ENCODE data around the gene TIMM23. TPM values are rescaled to one million over a fixed set of nuclear protein-coding genes. Genes with fewer than 3 reads are reported as not detected.

TIMM23 gene
- total RNA-seq, 1 experiment from 2014 or later = 125 TPM

GRCh38 chr10:46004963-46005362 lies 32.7 kb downstream of the TIMM23 start:
- ChIA-PET CTCF (no interaction called here), POLR2A (ENCODE audit: low non-redundant PET) (no interaction called here)
- no peak overlapping the region for H3K27ac ChIP-seq (ENCODE audit: low read depth, low read length, poor library complexity, severe bottlenecking)

GRCh38 chr10:46005383-46005782 lies 33.1 kb downstream of the TIMM23 start:
- Histone ChIP-seq H3K27ac (ENCODE audit: low read depth, low read length, poor library complexity, severe bottlenecking) (no peak overlapping the region), H3K36me3 (ENCODE audit: insufficient read depth, low read length, poor library complexity, severe bottlenecking) (peaks cover 90% of the 10 kb centered on the region), H3K9me3 (ENCODE audit: low read depth, low read length, poor library complexity, severe bottlenecking) (no peaks in the 10 kb centered on the region), H3K27me3 (replicated peaks; ENCODE audit: insufficient read depth, low read depth, low read length, poor library complexity) (no peaks in the 10 kb centered on the region), H3K4me1 (ENCODE audit: insufficient read depth, low read length, poor library complexity, severe bottlenecking) (no peaks in the 10 kb centered on the region), H3K4me3 (ENCODE audit: low read depth, low read length, poor library complexity, severe bottlenecking) (no peak overlapping the region)
- intact Hi-C loops (cut with micrococcal nuclease; ENCODE audit: unreplicated experiment) = no loop called here
- BruUV-seq (replicated peaks) = TSS peak; percentile 41
- ChIA-PET POLR2A (ENCODE audit: low non-redundant PET) (interaction anchor here (0.6 kb wide), 1 partner anchor 1265 kb away, joined by 3 read pairs; no protein-coding TSS in a partner anchor), CTCF (no interaction called here)
- TF ChIP-seq CTCF (conservative IDR thresholded peaks at IDR 0.05; ENCODE audit: low read depth, low read length) (no peak), EZH2 (IDR thresholded peaks at IDR 0.05; ENCODE audit: borderline replicate concordance, low read depth, low read length, poor library complexity, severe bottlenecking) (no peak)
- DNase-seq (ENCODE audit: low spot score) = no peak

More at GRCh38 chr10:46004963-46005362, 32.7 kb downstream of the TIMM23 start:
- H3K4me1 ChIP-seq (ENCODE audit: insufficient read depth, low read length, poor library complexity, severe bottlenecking) = no peaks in the 10 kb centered on the region
- no TSS peak for BruUV-seq (replicated peaks)
- intact Hi-C loops (cut with micrococcal nuclease; ENCODE audit: unreplicated experiment) = no loop called here
- TF ChIP-seq EZH2 (IDR thresholded peaks at IDR 0.05; ENCODE audit: borderline replicate concordance, low read depth, low read length, poor library complexity, severe bottlenecking) (no peak), CTCF (conservative IDR thresholded peaks at IDR 0.05; ENCODE audit: low read depth, low read length) (no peak)
- H3K4me3 ChIP-seq (ENCODE audit: low read depth, low read length, poor library complexity, severe bottlenecking) = no peak overlapping the region
- H3K9me3 ChIP-seq (ENCODE audit: low read depth, low read length, poor library complexity, severe bottlenecking) = no peaks in the 10 kb centered on the region
- H3K27me3 ChIP-seq (replicated peaks; ENCODE audit: insufficient read depth, low read depth, low read length, poor library complexity) = no peaks in the 10 kb centered on the region
- no peak for DNase-seq (ENCODE audit: low spot score)
- H3K36me3 ChIP-seq (ENCODE audit: insufficient read depth, low read length, poor library complexity, severe bottlenecking) = peaks cover 90% of the 10 kb centered on the region

- CTCF ChIA-PET = no interaction called here
- BruUV-seq (replicated peaks) = no TSS peak
Measured at GRCh38 chr10:46006219-46006618, 33.9 kb downstream of the TIMM23 start.

More at GRCh38 chr10:46006219-46006618, 33.9 kb downstream of the TIMM23 start:
- Histone ChIP-seq H3K4me3 (ENCODE audit: low read depth, low read length, poor library complexity, severe bottlenecking) (no peak overlapping the region), H3K36me3 (ENCODE audit: insufficient read depth, low read length, poor library complexity, severe bottlenecking) (peaks cover 86% of the 10 kb centered on the region), H3K4me1 (ENCODE audit: insufficient read depth, low read length, poor library complexity, severe bottlenecking) (no peaks in the 10 kb centered on the region), H3K9me3 (ENCODE audit: low read depth, low read length, poor library complexity, severe bottlenecking) (no peaks in the 10 kb centered on the region), H3K27me3 (replicated peaks; ENCODE audit: insufficient read depth, low read depth, low read length, poor library complexity) (no peaks in the 10 kb centered on the region), H3K27ac (ENCODE audit: low read depth, low read length, poor library complexity, severe bottlenecking) (no peak overlapping the region)
- POLR2A ChIA-PET (ENCODE audit: low non-redundant PET) = no interaction called here
- DNase-seq (ENCODE audit: low spot score) = peak; percentile 30
- intact Hi-C loops (cut with micrococcal nuclease; ENCODE audit: unreplicated experiment) = no loop called here
- no peak for TF ChIP-seq CTCF (conservative IDR thresholded peaks at IDR 0.05; ENCODE audit: low read depth, low read length)
- no peak for TF ChIP-seq EZH2 (IDR thresholded peaks at IDR 0.05; ENCODE audit: borderline replicate concordance, low read depth, low read length, poor library complexity, severe bottlenecking)

All from A673 (cell line).